ENCODE measurements around the gene GPBAR1.

GRCh38 chr2:218266316-218266979, 5.6 kb downstream of the GPBAR1 start:
- TF ChIP-seq, protein P1, sequence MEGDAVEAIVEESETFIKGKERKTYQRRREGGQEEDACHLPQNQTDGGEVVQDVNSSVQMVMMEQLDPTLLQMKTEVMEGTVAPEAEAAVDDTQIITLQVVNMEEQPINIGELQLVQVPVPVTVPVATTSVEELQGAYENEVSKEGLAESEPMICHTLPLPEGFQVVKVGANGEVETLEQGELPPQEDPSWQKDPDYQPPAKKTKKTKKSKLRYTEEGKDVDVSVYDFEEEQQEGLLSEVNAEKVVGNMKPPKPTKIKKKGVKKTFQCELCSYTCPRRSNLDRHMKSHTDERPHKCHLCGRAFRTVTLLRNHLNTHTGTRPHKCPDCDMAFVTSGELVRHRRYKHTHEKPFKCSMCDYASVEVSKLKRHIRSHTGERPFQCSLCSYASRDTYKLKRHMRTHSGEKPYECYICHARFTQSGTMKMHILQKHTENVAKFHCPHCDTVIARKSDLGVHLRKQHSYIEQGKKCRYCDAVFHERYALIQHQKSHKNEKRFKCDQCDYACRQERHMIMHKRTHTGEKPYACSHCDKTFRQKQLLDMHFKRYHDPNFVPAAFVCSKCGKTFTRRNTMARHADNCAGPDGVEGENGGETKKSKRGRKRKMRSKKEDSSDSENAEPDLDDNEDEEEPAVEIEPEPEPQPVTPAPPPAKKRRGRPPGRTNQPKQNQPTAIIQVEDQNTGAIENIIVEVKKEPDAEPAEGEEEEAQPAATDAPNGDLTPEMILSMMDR (IDR thresholded peaks at IDR 0.05): no peak
- TF ChIP-seq MAX (CRISPR knock-in tag; IDR thresholded peaks at IDR 0.05) (no peak), MXD4 (CRISPR knock-in tag; IDR thresholded peaks at IDR 0.05; ENCODE audit: borderline replicate concordance) (no peak), E2F4 (CRISPR knock-in tag; IDR thresholded peaks at IDR 0.05; ENCODE audit: borderline replicate concordance, low read depth) (no peak), MLX (CRISPR knock-in tag; IDR thresholded peaks at IDR 0.05) (no peak), CREB1 (CRISPR knock-in tag; IDR thresholded peaks at IDR 0.05) (no peak), AFF4 (CRISPR knock-in tag; IDR thresholded peaks at IDR 0.05; ENCODE audit: borderline replicate concordance) (no peak), IRF1 (CRISPR knock-in tag; IDR thresholded peaks at IDR 0.05) (no peak), NFYB (CRISPR knock-in tag; conservative IDR thresholded peaks at IDR 0.05; ENCODE audit: low read depth) (no peak)
- TF ChIP-seq, protein P2, sequence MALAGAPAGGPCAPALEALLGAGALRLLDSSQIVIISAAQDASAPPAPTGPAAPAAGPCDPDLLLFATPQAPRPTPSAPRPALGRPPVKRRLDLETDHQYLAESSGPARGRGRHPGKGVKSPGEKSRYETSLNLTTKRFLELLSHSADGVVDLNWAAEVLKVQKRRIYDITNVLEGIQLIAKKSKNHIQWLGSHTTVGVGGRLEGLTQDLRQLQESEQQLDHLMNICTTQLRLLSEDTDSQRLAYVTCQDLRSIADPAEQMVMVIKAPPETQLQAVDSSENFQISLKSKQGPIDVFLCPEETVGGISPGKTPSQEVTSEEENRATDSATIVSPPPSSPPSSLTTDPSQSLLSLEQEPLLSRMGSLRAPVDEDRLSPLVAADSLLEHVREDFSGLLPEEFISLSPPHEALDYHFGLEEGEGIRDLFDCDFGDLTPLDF (CRISPR knock-in tag; IDR thresholded peaks at IDR 0.05): no peak
- TF ChIP-seq, protein P3, sequence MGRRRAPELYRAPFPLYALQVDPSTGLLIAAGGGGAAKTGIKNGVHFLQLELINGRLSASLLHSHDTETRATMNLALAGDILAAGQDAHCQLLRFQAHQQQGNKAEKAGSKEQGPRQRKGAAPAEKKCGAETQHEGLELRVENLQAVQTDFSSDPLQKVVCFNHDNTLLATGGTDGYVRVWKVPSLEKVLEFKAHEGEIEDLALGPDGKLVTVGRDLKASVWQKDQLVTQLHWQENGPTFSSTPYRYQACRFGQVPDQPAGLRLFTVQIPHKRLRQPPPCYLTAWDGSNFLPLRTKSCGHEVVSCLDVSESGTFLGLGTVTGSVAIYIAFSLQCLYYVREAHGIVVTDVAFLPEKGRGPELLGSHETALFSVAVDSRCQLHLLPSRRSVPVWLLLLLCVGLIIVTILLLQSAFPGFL (CRISPR knock-in tag; IDR thresholded peaks at IDR 0.05; ENCODE audit: borderline replicate concordance): no peak
- TF ChIP-seq, protein P4, sequence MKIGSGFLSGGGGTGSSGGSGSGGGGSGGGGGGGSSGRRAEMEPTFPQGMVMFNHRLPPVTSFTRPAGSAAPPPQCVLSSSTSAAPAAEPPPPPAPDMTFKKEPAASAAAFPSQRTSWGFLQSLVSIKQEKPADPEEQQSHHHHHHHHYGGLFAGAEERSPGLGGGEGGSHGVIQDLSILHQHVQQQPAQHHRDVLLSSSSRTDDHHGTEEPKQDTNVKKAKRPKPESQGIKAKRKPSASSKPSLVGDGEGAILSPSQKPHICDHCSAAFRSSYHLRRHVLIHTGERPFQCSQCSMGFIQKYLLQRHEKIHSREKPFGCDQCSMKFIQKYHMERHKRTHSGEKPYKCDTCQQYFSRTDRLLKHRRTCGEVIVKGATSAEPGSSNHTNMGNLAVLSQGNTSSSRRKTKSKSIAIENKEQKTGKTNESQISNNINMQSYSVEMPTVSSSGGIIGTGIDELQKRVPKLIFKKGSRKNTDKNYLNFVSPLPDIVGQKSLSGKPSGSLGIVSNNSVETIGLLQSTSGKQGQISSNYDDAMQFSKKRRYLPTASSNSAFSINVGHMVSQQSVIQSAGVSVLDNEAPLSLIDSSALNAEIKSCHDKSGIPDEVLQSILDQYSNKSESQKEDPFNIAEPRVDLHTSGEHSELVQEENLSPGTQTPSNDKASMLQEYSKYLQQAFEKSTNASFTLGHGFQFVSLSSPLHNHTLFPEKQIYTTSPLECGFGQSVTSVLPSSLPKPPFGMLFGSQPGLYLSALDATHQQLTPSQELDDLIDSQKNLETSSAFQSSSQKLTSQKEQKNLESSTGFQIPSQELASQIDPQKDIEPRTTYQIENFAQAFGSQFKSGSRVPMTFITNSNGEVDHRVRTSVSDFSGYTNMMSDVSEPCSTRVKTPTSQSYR (CRISPR knock-in tag; IDR thresholded peaks at IDR 0.05): no peak
